Testis (tissue), 3 donors: ENCODE measurements around the gene STXBP6. TPM values are rescaled to one million over a fixed set of nuclear protein-coding genes. Genes with fewer than 3 reads are reported as not detected.
A peak's percentile ranks its signal among the peaks of the same experiment; 100 is the strongest.

Experiments used
- DNase-seq: peaks from one replicate; pipeline ENCODE4 v3.0.0-alpha.2; 2019
- H3K27ac ChIP-seq, 2 donors: fragments of 200-600 bp; sonication (generic); one replicate each; pipeline ENCODE4 v1.5.1; 2019
- H3K27me3 ChIP-seq: fragments of 200-600 bp; sonication (generic); one replicate; pipeline ENCODE4 v1.5.1; 2019
- H3K36me3 ChIP-seq: fragments of 200-600 bp; sonication (generic); one replicate; pipeline ENCODE4 v1.5.1; 2017; ENCODE audit warnings: low read depth; ENCODE audit errors: missing control alignments
- H3K4me1 ChIP-seq: fragments of 200-600 bp; sonication (generic); one replicate; pipeline ENCODE4 v1.5.1; 2019
- H3K4me3 ChIP-seq, 2 donors: fragments of 200-600 bp; sonication (generic); one replicate each; pipeline ENCODE4 v1.5.1; 2017 to 2019
- H3K9me3 ChIP-seq: fragments of 200-600 bp; sonication (generic); one replicate; pipeline ENCODE4 v1.5.1; 2017
- POLR2A ChIP-seq: fragments of 450-650 bp; IDR thresholded peaks from one replicate; pipeline ENCODE4 v1.6.1; 2017; ENCODE audit warnings: antibody characterized with exemption, mild to moderate bottlenecking, moderate library complexity
- WGBS, 2 donors: methylation state at CpG; one replicate each; pipeline ENCODE4 v1.1.5; 2018; 5-methylcytosine and 5-hydroxymethylcytosine counted together
- intact Hi-C: fragments of 100-400 bp; cut with DNase I; formaldehyde crosslinking; loops from one replicate; pipeline ENCODE4 v1.15.1; 2023; ENCODE audit warnings: low total_unique reads
- polyA plus RNA-seq: library from polyadenylated mRNA; stranded (reverse); fragments of 350-450 nt; fragmentation: Illumina TruSeq; extraction: RNeasy Lipid Tissue Mini Kit (QIAGEN cat#74804); gene quantifications from one replicate; pipeline ENCODE4 v1.2.3, GENCODE V29; 2014; ENCODE audit warnings: low read depth, low replicate concordance; ENCODE audit not compliant: insufficient read depth
- total RNA-seq, 2 donors: library from RNA; depleted of rRNA; stranded (reverse); fragments of >200 nt; gene quantifications; one replicate each; pipeline ENCODE4 v1.2.3, GENCODE V29; 2016
- TF ChIP-seq, protein P1 (sequence below), 3 experiments: fragments of 450-650 bp in 2 of 3; fragments of 200-600 bp in 1 of 3; sonication (generic) in 1 of 3; IDR thresholded peaks; one replicate each; pipeline ENCODE4 v1.5.1; 2016 to 2019; ENCODE audit warnings: antibody characterized with exemption in 3 of 3, mild to moderate bottlenecking in 2 of 3, moderate library complexity in 1 of 3

STXBP6 gene
- total and polyA plus RNA-seq, 3 donors from 2014 or later, result 4.7 to 11.3 (median 8.6) TPM

DNA sequence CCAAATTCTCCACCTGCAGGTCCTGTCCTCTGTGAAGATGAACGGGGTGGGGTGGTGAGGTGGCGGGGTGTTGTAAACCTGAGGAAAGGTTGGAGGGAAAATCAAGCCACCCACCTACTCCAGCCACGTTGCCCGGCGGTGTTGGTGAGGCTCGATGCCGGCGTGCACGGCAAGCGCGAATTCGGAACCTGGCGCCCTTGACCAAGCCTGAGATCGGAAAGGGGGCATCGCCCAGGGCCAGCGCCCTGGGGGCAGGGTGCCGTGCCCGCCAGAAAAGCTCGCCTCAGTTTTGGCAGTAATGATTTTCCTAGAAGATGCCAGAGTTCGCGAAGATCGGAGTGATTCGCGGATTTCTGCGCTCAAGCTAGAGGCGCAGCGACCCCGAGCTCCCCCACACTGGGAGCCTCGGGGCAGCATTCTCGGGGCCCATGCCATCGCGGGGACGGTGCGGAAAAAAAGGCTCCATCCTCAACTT, 817 bp downstream of the STXBP6 start:
- intact Hi-C loops, result no loop called here
- Histone ChIP-seq H3K9me3 (no peaks in the 10 kb centered on the region), H3K4me1 (no peaks in the 10 kb centered on the region), H3K36me3 (no peaks in the 10 kb centered on the region), H3K27me3 (no peaks in the 10 kb centered on the region), H3K4me3 (peak overlapping the region; percentile 54 to 67), H3K27ac (peak overlapping the region in 1 of 2 donors; percentile 60)
- TF ChIP-seq, protein P1, sequence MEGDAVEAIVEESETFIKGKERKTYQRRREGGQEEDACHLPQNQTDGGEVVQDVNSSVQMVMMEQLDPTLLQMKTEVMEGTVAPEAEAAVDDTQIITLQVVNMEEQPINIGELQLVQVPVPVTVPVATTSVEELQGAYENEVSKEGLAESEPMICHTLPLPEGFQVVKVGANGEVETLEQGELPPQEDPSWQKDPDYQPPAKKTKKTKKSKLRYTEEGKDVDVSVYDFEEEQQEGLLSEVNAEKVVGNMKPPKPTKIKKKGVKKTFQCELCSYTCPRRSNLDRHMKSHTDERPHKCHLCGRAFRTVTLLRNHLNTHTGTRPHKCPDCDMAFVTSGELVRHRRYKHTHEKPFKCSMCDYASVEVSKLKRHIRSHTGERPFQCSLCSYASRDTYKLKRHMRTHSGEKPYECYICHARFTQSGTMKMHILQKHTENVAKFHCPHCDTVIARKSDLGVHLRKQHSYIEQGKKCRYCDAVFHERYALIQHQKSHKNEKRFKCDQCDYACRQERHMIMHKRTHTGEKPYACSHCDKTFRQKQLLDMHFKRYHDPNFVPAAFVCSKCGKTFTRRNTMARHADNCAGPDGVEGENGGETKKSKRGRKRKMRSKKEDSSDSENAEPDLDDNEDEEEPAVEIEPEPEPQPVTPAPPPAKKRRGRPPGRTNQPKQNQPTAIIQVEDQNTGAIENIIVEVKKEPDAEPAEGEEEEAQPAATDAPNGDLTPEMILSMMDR (IDR thresholded peaks at IDR 0.05), result no peak
- TF ChIP-seq POLR2A, result no peak
- no peak for DNase-seq
- WGBS, 2 donors, result 2 to 13% methylated on average over 2 to 34 of the region's 34 CpGs

DNA sequence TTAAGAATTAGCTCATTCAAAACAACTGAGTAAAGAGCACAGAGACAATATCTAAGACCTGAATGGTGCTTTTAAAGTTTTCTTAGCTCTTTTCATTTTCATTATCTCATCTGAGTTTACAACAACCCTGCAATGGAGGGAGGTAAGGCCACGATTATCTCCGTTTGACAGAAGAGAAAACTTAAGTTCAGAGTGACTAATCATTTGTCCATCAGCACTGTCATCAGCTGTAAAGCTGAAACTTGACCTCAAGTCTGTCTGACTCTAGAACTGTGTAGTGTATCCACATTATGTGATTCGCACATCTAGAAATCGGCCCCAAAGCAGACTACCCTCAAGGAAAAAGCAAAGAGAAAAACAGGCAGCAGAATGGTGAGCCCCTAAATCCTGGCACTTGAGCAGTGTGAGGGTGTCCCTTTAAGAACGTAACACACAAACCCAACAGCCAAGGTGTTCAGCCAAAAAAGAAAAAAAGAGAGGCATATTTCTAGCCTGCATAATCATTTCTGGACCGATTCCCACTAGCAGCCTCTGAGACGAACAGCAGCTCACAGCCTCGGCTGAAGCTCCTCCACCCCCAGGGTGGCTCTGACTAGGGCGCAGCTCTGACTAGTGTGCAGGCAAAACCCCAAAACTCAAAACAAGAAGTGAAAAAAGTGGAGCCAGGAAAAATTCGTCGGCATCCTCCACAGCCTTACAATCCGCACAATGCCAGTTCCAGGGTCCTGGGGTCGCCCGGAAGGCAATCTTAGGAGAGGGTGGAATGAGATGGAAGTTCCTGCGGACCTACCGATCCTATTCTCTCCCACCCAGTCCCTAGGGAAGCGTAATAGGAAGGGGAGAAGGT, 1.6 kb downstream of the STXBP6 start:
- TF ChIP-seq, protein P1 (IDR thresholded peaks at IDR 0.05), result no peak
- no peak for TF ChIP-seq POLR2A
- H3K4me1 ChIP-seq, result no peaks in the 10 kb centered on the region
- intact Hi-C loops, result no loop called here
- H3K4me3 ChIP-seq, result peak overlapping the region in 1 of 2 donors; percentile 67
- no peaks in the 10 kb centered on the region for H3K9me3 ChIP-seq
- H3K36me3 ChIP-seq, result no peaks in the 10 kb centered on the region
- no peak for DNase-seq
- WGBS, 2 donors, result 25 to 30% methylated on average over 17 of the region's 17 CpGs
- H3K27ac ChIP-seq, result no peak overlapping the region
- no peaks in the 10 kb centered on the region for H3K27me3 ChIP-seq

DNA sequence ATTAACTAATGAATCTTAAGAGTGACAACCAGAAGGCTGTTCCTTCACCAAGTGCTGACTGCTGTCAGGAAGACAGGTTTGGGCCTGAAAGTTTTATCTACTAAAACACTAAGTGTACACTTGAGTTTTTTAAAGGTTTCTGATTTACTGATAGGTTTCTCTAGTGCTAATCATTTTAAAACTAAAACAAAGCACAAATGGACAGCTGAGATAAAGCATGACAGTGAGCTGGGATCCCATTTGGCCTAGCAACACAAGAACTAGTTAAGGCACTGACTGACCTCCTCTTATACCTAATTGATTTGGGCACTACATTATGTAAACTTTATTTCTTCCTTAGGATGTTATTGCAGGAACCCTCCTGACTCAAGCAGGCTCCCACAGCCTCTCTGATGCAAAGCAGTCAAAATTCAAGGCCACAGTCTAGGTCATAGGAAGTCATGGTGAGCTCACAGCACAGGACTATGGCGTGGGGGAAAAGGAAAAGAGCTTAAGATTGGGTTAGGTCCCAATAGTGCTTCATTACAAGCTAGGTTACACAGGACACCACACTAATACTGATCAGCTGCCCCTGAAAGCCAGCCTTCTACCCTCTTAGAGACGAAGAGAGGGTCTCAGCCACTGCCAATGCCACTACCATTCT, 3.5 kb downstream of the STXBP6 start:
- Histone ChIP-seq H3K36me3 (no peaks in the 10 kb centered on the region), H3K27me3 (no peaks in the 10 kb centered on the region), H3K4me1 (no peaks in the 10 kb centered on the region), H3K4me3 (no peak overlapping the region), H3K27ac (no peak overlapping the region), H3K9me3 (no peaks in the 10 kb centered on the region)
- TF ChIP-seq, protein P1 (IDR thresholded peaks at IDR 0.05), result no peak
- TF ChIP-seq POLR2A, result no peak
- intact Hi-C loops, result no loop called here
- WGBS, 2 donors, result 73 to 81% methylated on average over 2 of the region's 2 CpGs
- no peak for DNase-seq

DNA sequence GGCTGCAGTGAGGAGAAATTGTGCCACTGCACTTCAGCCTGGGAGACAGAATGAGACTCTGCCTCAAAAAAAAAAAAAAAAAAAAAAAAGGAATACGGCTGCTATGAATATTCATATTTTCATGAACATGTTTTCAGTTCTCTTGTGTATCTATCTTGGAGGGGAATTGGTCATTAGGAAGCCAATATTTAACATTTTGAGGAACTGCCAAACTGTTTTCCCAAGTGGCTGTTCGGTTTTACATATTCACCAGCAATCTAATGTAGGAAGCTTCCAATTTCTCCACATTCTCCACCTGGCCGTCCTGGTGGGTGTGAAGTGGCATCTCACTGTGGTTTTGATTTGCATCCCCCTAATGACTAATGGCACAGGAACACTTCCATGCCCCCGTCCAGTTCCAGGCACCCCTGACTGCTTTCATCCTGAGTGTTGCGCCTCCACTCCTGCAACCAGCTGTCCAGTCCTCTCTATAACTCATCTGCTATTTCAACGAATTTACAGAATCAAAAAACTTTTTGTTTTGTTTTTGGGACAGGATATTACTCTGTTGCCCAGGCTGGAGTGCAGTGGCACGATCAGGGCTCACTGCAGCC, 5.7 kb downstream of the STXBP6 start:
- no peak for TF ChIP-seq POLR2A
- TF ChIP-seq, protein P1 (IDR thresholded peaks at IDR 0.05), result no peak
- Histone ChIP-seq H3K27ac (no peak overlapping the region), H3K36me3 (no peaks in the 10 kb centered on the region), H3K4me1 (no peaks in the 10 kb centered on the region), H3K4me3 (no peak overlapping the region), H3K9me3 (no peaks in the 10 kb centered on the region), H3K27me3 (no peaks in the 10 kb centered on the region)
- no peak for DNase-seq
- 66 to 72% methylated on average over 7 of the region's 7 CpGs for WGBS, 2 donors
- intact Hi-C loops, result no loop called here
